Bronchial epithelial cell (primary cell): Measurements from ENCODE around the gene CAMTA1. TPM values are rescaled to one million over a fixed set of nuclear protein-coding genes. Genes with fewer than 3 reads are reported as not detected.

Experiments used
- DNase-seq: peaks from one replicate; pipeline ENCODE4 v3.0.0-alpha.2; 2010; ENCODE audit warnings: low read depth
- FAIRE-seq: peaks from 2 replicates; lab custom pipeline; 2011; peaks lifted over from hg19 to GRCh38; lab: Jason Lieb, UNC
- H3K27me3 ChIP-seq: 2 replicates; pipeline ENCODE4 v1.5.1; 2011; ENCODE audit warnings: low read length; ENCODE audit not compliant: control insufficient read depth, insufficient read depth
- H3K36me3 ChIP-seq: 2 replicates; pipeline ENCODE4 v1.5.1; 2011; ENCODE audit warnings: low read length; ENCODE audit not compliant: control insufficient read depth, insufficient read depth
- H3K4me3 ChIP-seq: 2 replicates; pipeline ENCODE4 v1.5.1; 2011; ENCODE audit warnings: mild to moderate bottlenecking, low read depth, low read length, control low read depth
- CTCF ChIP-seq: IDR thresholded peaks from 2 replicates; pipeline ENCODE4 v1.5.1; 2011; ENCODE audit warnings: mild to moderate bottlenecking, moderate library complexity, low read length, control low read depth, inconsistent platforms; ENCODE audit not compliant: insufficient read depth, severe bottlenecking
- total RNA-seq: library from RNA; depleted of rRNA; stranded (reverse); fragments of >200 nt; gene quantifications from 2 replicates; pipeline ENCODE4 v1.2.1, GENCODE V29; 2014

Gene CAMTA1
- total RNA-seq, 1 donor from 2014 or later, result 68.2 TPM

GRCh38 chr1:7478142-7478790 is 693.0 kb downstream of the CAMTA1 start:
- TF ChIP-seq CTCF, result no peak
- Histone ChIP-seq H3K27me3 (peaks cover 16% of the 10 kb centered on the region), H3K36me3 (no peaks in the 10 kb centered on the region), H3K4me3 (no peak overlapping the region)
- DNase-seq, result no peak
- no peak for FAIRE-seq

GRCh38 chr1:7478809-7479499 is 693.7 kb downstream of the CAMTA1 start:
- FAIRE-seq, result peak; percentile 55
- peak; percentile 22 for DNase-seq
- no peak for TF ChIP-seq CTCF
- Histone ChIP-seq H3K36me3 (no peaks in the 10 kb centered on the region), H3K4me3 (no peak overlapping the region), H3K27me3 (peaks cover 19% of the 10 kb centered on the region)

GRCh38 chr1:7479571-7479970 is 694.3 kb downstream of the CAMTA1 start:
- no peak for TF ChIP-seq CTCF
- Histone ChIP-seq H3K36me3 (no peaks in the 10 kb centered on the region), H3K27me3 (peaks cover 19% of the 10 kb centered on the region), H3K4me3 (no peak overlapping the region)
- FAIRE-seq, result peak; percentile 13
- no peak for DNase-seq

- Histone ChIP-seq H3K36me3 (no peaks in the 10 kb centered on the region), H3K4me3 (no peak overlapping the region), H3K27me3 (peaks cover 19% of the 10 kb centered on the region)
- FAIRE-seq, result no peak
- TF ChIP-seq CTCF, result no peak
- no peak for DNase-seq
These were observed 695.9 kb downstream of the CAMTA1 start for GRCh38 chr1:7481194-7481593.

- Histone ChIP-seq H3K4me3 (no peak overlapping the region), H3K36me3 (no peaks in the 10 kb centered on the region), H3K27me3 (peaks cover 19% of the 10 kb centered on the region)
- FAIRE-seq (no peak), DNase-seq (no peak)
- no peak for TF ChIP-seq CTCF
These were observed 696.8 kb downstream of the CAMTA1 start for GRCh38 chr1:7482077-7482476.
